HepG2 (cell line): Measurements from ENCODE around the gene WNT7B.

Experiments used
- ARID2 ChIP-seq: sonication (generic); formaldehyde crosslinking; IDR thresholded peaks from 2 replicates; pipeline ENCODE4 v1.8.1; 2022; ENCODE audit warnings: mild to moderate bottlenecking, missing genetic modification reagents, borderline replicate concordance
- EEA1 ChIP-seq: sonication (generic); formaldehyde crosslinking; IDR thresholded peaks from 2 replicates; pipeline ENCODE4 v1.5.1; 2020; ENCODE audit warnings: mild to moderate bottlenecking, missing genetic modification reagents, borderline replicate concordance
- HMGA1 ChIP-seq: sonication (generic); formaldehyde crosslinking; conservative IDR thresholded peaks from 2 replicates; pipeline ENCODE4 v1.4.0; 2020; ENCODE audit warnings: missing genetic modification reagents
- NFATC3 ChIP-seq: sonication (generic); formaldehyde crosslinking; IDR thresholded peaks from 2 replicates; pipeline ENCODE4 v1.5.1; 2020; ENCODE audit warnings: mild to moderate bottlenecking, missing genetic modification reagents
- POLR2A ChIP-seq, 2 experiments: IDR thresholded peaks; 2 replicates each; pipeline ENCODE4 v1.6.1; 2011; ENCODE audit warnings: low read depth in 2 of 2, low read length in 2 of 2, mild to moderate bottlenecking in 1 of 2, moderate library complexity in 1 of 2; ENCODE audit not compliant: insufficient read depth in 1 of 2
- TF ChIP-seq, protein P1 (sequence below): sonication (generic); formaldehyde crosslinking; IDR thresholded peaks from 2 replicates; pipeline ENCODE4 v1.4.0; 2020; ENCODE audit warnings: missing genetic modification reagents
- TF ChIP-seq, protein P2 (sequence below): sonication (generic); formaldehyde crosslinking; IDR thresholded peaks from 2 replicates; pipeline ENCODE4 v1.5.0; 2020; ENCODE audit warnings: mild to moderate bottlenecking, missing genetic modification reagents, moderate library complexity
- TF ChIP-seq, protein P3 (sequence below), 2 experiments: IDR thresholded peaks; 2 replicates each; pipeline ENCODE4 v1.6.1; 2011 to 2012; ENCODE audit warnings: low read length in 2 of 2, borderline replicate concordance in 1 of 2, low read depth in 1 of 2, mild to moderate bottlenecking in 1 of 2, moderate library complexity in 1 of 2

DNA sequence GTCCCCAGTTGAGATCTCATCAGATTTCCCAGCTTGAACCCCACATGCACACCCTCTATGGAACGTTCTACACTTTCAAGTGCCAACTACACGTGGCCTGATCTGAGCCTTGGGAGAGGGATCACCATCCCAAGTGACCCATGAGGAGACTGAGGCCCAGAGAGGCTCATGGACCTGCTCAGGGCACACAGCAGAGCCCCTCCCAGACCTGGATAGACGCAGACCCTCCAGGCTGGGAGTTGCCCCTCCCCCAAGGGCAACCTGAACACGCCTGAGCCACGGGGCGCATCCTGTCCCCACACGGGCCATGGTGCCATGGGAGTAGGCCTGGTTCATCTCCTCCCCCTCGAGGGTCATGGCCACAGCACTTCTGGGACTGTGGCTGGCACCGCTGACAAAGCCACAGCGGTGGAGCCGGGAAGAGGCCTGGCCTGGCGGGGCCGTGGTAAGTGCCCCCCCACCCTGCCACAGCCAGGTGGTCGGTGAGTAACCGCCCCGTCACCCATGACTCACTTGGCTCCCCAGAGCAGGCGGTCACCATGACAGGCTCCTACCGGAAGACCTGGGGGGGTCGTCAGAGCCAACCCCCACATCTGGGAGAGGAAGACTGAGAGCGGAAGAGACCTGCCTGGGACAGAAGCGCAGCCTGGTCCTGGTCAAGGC lies 8.1 kb downstream of the WNT7B start:
- TF ChIP-seq, protein P1, sequence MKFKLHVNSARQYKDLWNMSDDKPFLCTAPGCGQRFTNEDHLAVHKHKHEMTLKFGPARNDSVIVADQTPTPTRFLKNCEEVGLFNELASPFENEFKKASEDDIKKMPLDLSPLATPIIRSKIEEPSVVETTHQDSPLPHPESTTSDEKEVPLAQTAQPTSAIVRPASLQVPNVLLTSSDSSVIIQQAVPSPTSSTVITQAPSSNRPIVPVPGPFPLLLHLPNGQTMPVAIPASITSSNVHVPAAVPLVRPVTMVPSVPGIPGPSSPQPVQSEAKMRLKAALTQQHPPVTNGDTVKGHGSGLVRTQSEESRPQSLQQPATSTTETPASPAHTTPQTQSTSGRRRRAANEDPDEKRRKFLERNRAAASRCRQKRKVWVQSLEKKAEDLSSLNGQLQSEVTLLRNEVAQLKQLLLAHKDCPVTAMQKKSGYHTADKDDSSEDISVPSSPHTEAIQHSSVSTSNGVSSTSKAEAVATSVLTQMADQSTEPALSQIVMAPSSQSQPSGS (CRISPR knock-in tag), result no peak
- TF ChIP-seq ARID2 (CRISPR knock-in tag) (no peak), POLR2A (IDR thresholded peaks at IDR 0.05; ENCODE audit: insufficient read depth in 1 of 2, low read depth in 2 of 2, low read length in 2 of 2) (no peak), HMGA1 (no peak), EEA1 (CRISPR knock-in tag) (no peak), NFATC3 (CRISPR knock-in tag) (no peak)
- TF ChIP-seq, protein P2, sequence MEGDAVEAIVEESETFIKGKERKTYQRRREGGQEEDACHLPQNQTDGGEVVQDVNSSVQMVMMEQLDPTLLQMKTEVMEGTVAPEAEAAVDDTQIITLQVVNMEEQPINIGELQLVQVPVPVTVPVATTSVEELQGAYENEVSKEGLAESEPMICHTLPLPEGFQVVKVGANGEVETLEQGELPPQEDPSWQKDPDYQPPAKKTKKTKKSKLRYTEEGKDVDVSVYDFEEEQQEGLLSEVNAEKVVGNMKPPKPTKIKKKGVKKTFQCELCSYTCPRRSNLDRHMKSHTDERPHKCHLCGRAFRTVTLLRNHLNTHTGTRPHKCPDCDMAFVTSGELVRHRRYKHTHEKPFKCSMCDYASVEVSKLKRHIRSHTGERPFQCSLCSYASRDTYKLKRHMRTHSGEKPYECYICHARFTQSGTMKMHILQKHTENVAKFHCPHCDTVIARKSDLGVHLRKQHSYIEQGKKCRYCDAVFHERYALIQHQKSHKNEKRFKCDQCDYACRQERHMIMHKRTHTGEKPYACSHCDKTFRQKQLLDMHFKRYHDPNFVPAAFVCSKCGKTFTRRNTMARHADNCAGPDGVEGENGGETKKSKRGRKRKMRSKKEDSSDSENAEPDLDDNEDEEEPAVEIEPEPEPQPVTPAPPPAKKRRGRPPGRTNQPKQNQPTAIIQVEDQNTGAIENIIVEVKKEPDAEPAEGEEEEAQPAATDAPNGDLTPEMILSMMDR (CRISPR knock-in tag), result no peak
- TF ChIP-seq, protein P3, sequence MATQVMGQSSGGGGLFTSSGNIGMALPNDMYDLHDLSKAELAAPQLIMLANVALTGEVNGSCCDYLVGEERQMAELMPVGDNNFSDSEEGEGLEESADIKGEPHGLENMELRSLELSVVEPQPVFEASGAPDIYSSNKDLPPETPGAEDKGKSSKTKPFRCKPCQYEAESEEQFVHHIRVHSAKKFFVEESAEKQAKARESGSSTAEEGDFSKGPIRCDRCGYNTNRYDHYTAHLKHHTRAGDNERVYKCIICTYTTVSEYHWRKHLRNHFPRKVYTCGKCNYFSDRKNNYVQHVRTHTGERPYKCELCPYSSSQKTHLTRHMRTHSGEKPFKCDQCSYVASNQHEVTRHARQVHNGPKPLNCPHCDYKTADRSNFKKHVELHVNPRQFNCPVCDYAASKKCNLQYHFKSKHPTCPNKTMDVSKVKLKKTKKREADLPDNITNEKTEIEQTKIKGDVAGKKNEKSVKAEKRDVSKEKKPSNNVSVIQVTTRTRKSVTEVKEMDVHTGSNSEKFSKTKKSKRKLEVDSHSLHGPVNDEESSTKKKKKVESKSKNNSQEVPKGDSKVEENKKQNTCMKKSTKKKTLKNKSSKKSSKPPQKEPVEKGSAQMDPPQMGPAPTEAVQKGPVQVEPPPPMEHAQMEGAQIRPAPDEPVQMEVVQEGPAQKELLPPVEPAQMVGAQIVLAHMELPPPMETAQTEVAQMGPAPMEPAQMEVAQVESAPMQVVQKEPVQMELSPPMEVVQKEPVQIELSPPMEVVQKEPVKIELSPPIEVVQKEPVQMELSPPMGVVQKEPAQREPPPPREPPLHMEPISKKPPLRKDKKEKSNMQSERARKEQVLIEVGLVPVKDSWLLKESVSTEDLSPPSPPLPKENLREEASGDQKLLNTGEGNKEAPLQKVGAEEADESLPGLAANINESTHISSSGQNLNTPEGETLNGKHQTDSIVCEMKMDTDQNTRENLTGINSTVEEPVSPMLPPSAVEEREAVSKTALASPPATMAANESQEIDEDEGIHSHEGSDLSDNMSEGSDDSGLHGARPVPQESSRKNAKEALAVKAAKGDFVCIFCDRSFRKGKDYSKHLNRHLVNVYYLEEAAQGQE (IDR thresholded peaks at IDR 0.05; ENCODE audit: borderline replicate concordance in 1 of 2, low read depth in 1 of 2, low read length in 2 of 2), result no peak
